Measurements from ENCODE around the gene TAOK2.

Gene TAOK2

GRCh38 chr16:29963021-29963743, 10.5 kb upstream of the TAOK2 start:
- DNase-seq (ENCODE audit: low read depth), result no peak

GRCh38 chr16:29968205-29968604, 5.5 kb upstream of the TAOK2 start:
- DNase-seq (ENCODE audit: low read depth), result no peak

GRCh38 chr16:29971304-29971703, 2.4 kb upstream of the TAOK2 start:
- DNase-seq (ENCODE audit: low read depth), result no peak

GRCh38 chr16:29972500-29972899, 1.2 kb upstream of the TAOK2 start:
- no peak for DNase-seq (ENCODE audit: low read depth)

- DNase-seq (ENCODE audit: low read depth), result no peak
Measured at GRCh38 chr16:29972992-29973383, 680 bp upstream of the TAOK2 start.

GRCh38 chr16:29974291-29975133, 844 bp downstream of the TAOK2 start:
- no peak for DNase-seq (ENCODE audit: low read depth)

GRCh38 chr16:29975134-29975538, 1.5 kb downstream of the TAOK2 start:
- DNase-seq (ENCODE audit: low read depth), result no peak

GRCh38 chr16:29975811-29976511, 2.3 kb downstream of the TAOK2 start:
- DNase-seq (ENCODE audit: low read depth), result no peak

- no peak for DNase-seq (ENCODE audit: low read depth)
Measured at GRCh38 chr16:29977063-29977825, 3.6 kb downstream of the TAOK2 start.

- DNase-seq (ENCODE audit: low read depth), result no peak
Measured at GRCh38 chr16:29978081-29978480, 4.4 kb downstream of the TAOK2 start.

- DNase-seq (ENCODE audit: low read depth), result no peak
Measured at GRCh38 chr16:29978564-29979270, 5.0 kb downstream of the TAOK2 start.

GRCh38 chr16:29982560-29983419, 9.1 kb downstream of the TAOK2 start:
- DNase-seq (ENCODE audit: low read depth), result no peak

GRCh38 chr16:29983420-29984136, 9.9 kb downstream of the TAOK2 start:
- peak; percentile 58 for DNase-seq (ENCODE audit: low read depth)

- DNase-seq (ENCODE audit: low read depth), result no peak
Measured at GRCh38 chr16:29984137-29984763, 10.6 kb downstream of the TAOK2 start.

- DNase-seq (ENCODE audit: low read depth), result no peak
Measured at GRCh38 chr16:29984764-29985147, 11.1 kb downstream of the TAOK2 start.

- DNase-seq (ENCODE audit: low read depth), result no peak
Measured at GRCh38 chr16:29985271-29985811, 11.7 kb downstream of the TAOK2 start.

GRCh38 chr16:29986231-29986630, 12.6 kb downstream of the TAOK2 start:
- no peak for DNase-seq (ENCODE audit: low read depth)

GRCh38 chr16:29986931-29987330, 13.3 kb downstream of the TAOK2 start:
- no peak for DNase-seq (ENCODE audit: low read depth)
